ENCODE measurements around the gene WFDC11. TPM values are rescaled to one million over a fixed set of nuclear protein-coding genes. Genes with fewer than 3 reads are reported as not detected.
"Not testable (repeated sequence)": the region's sequence is repeated elsewhere in the genome, so short reads cannot be mapped to it uniquely, and the experiment has no call there.

WFDC11 gene
- total and polyA plus RNA-seq, 5 donors from 2014 or later: not detected

DNA sequence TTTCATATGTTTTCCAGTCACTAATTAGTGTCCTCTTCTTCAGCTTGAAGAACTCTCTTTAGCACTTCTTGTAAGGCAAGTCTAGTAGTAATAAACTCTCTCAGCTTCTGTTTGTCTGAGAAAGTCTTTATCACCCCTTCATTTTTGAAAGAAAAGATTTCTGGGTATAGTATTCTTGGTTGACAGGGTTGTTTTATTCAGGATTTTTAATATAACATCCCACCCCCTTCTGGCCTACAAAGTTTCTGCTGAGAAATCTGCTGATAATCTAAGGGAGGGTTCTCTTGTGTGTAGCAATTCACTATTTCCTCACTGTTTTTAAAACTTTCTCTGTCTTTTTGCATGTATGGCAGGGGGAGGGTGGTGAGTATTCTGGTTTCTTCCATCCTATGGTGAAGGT, 9.6 kb upstream of the WFDC11 start:
- no peaks in the 10 kb centered on the region for H3K4me1 Mint-ChIP-seq
- H3K36me3 Mint-ChIP-seq: no peaks in the 10 kb centered on the region
- peaks cover 35% of the 10 kb centered on the region for H3K27me3 Mint-ChIP-seq

GRCh38 chr20:45672765-45673164, 2.7 kb upstream of the WFDC11 start:
- Histone ChIP-seq H3K4me1 (ENCODE audit: control insufficient read depth, insufficient read depth, low read length, poor library complexity, severe bottlenecking) (no peaks in the 10 kb centered on the region), H3K9me3 (ENCODE audit: control insufficient read depth in 2 of 2, low read length in 2 of 2) (no peaks in the 10 kb centered on the region), H3K27me3 (ENCODE audit: control insufficient read depth, insufficient read depth, low read length) (no peaks in the 10 kb centered on the region), H3K27ac (ENCODE audit: insufficient read depth, low read length, poor library complexity, severe bottlenecking) (no peak overlapping the region), H3K36me3 (ENCODE audit: control insufficient read depth, insufficient read depth, low read length) (no peaks in the 10 kb centered on the region), H3K4me3 (ENCODE audit: low read depth, low read length) (no peak overlapping the region)
- no peaks in the 10 kb centered on the region for H3K4me1 Mint-ChIP-seq
- no peak for DNase-seq
- peaks cover 28% of the 10 kb centered on the region for H3K27me3 Mint-ChIP-seq
- H3K27ac Mint-ChIP-seq: no peak overlapping the region
- no peak overlapping the region for H3K4me3 Mint-ChIP-seq
- H3K36me3 Mint-ChIP-seq: no peaks in the 10 kb centered on the region
- ATAC-seq (ENCODE audit: low read depth in 2 of 2): no peak
- peaks cover 0 to 14% (median 6%) of the 10 kb centered on the region in 7 donors for H3K9me3 Mint-ChIP-seq

More for the DNA sequence above, 9.6 kb upstream of the WFDC11 start:
- DNase-seq: no peak
- H3K4me1 ChIP-seq (ENCODE audit: control insufficient read depth, insufficient read depth, low read length, poor library complexity, severe bottlenecking): no peaks in the 10 kb centered on the region
- no peaks in the 10 kb centered on the region for H3K27me3 ChIP-seq (ENCODE audit: control insufficient read depth, insufficient read depth, low read length)
- peaks cover 21 to 27% of the 10 kb centered on the region in 2 experiments for H3K9me3 ChIP-seq (ENCODE audit: control insufficient read depth in 2 of 2, low read length in 2 of 2)
- H3K36me3 ChIP-seq (ENCODE audit: control insufficient read depth, insufficient read depth, low read length): no peaks in the 10 kb centered on the region
- Mint-ChIP-seq H3K9me3 (peaks cover 4 to 35% (median 10%) of the 10 kb centered on the region in 7 donors), H3K4me3 (no peak overlapping the region), H3K27ac (no peak overlapping the region)
- ATAC-seq (ENCODE audit: low read depth in 2 of 2): no peak
- H3K27ac ChIP-seq (ENCODE audit: insufficient read depth, low read length, poor library complexity, severe bottlenecking): no peak overlapping the region
- no peak overlapping the region for H3K4me3 ChIP-seq (ENCODE audit: low read depth, low read length)

- not testable (repeated sequence) for H3K36me3 Mint-ChIP-seq; H3K4me1 ChIP-seq (ENCODE audit: control insufficient read depth, insufficient read depth, low read length, poor library complexity, severe bottlenecking); H3K27me3 Mint-ChIP-seq; H3K4me3 Mint-ChIP-seq; H3K27me3 ChIP-seq (ENCODE audit: control insufficient read depth, insufficient read depth, low read length); ATAC-seq (ENCODE audit: low read depth in 2 of 2); H3K9me3 ChIP-seq (ENCODE audit: control insufficient read depth in 2 of 2, low read length in 2 of 2); DNase-seq; H3K4me3 ChIP-seq (ENCODE audit: low read depth, low read length); H3K27ac ChIP-seq (ENCODE audit: insufficient read depth, low read length, poor library complexity, severe bottlenecking); H3K36me3 ChIP-seq (ENCODE audit: control insufficient read depth, insufficient read depth, low read length); H3K4me1 Mint-ChIP-seq; H3K27ac Mint-ChIP-seq
- H3K9me3 Mint-ChIP-seq: peaks cover 0 to 13% (median 2%) of the 10 kb centered on the region in 7 donors
These were observed 13.0 kb downstream of the WFDC11 start for GRCh38 chr20:45657038-45657437.

DNA sequence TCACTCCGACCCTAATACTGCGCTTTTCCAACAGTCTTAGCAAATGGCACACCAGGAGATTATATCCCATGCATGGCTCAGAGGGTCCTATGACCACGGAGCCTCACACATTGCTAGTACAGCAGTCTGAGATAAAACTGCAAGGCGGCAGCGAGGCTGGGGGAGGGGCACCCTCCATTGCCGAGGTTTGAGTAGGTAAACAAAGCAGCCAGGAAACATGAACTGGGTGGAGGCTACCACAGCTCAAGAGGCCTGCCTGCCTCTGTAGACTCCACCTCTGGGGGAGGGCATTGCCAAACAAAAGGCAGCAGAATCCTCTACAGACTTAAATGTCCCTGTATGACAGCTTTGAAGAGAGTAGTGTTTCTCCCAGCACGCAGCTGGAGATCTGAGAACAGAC, 18.3 kb downstream of the WFDC11 start:
- H3K4me3 Mint-ChIP-seq; ATAC-seq (ENCODE audit: low read depth in 2 of 2): not testable (repeated sequence)
- DNase-seq: peak in 1 of 3 donors; percentile 23

DNA sequence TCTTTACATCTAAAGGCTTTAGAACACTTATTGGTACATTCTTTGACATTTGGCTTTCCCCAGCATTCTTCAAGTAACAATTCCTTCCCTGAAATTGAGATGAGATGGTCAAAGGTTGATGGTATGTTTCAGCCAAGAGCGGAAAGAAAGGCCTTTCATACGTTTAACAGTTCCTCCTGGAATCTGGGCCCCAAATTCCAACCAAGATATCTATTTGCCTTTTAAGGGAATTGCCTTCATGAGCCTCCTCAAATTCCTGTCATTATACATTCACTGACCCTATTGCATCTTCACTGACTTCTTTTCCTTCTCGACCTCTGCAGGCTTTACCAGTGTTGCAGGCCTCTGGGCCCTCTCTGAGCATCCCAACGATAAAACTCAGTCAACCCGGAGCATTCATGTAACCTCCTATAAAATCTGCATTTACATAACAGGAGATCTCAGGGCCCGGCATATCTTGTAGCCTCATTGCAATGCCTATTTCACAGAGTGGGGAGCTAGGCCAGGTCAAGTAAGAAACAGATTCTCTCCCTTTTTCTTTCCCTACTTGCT, 20.7 kb downstream of the WFDC11 start:
- peaks cover 0 to 2% (median 0%) of the 10 kb centered on the region in 7 donors for H3K9me3 Mint-ChIP-seq
- no peak overlapping the region for H3K4me3 Mint-ChIP-seq
- H3K27ac ChIP-seq (ENCODE audit: insufficient read depth, low read length, poor library complexity, severe bottlenecking): no peak overlapping the region
- no peaks in the 10 kb centered on the region for H3K36me3 ChIP-seq (ENCODE audit: control insufficient read depth, insufficient read depth, low read length)
- H3K4me3 ChIP-seq (ENCODE audit: low read depth, low read length): no peak overlapping the region
- H3K36me3 Mint-ChIP-seq: no peaks in the 10 kb centered on the region
- H3K27me3 Mint-ChIP-seq: peaks cover 18% of the 10 kb centered on the region
- ATAC-seq (ENCODE audit: low read depth in 2 of 2) (no peak), DNase-seq (no peak)
- H3K4me1 ChIP-seq (ENCODE audit: control insufficient read depth, insufficient read depth, low read length, poor library complexity, severe bottlenecking): no peaks in the 10 kb centered on the region
- peaks cover 3% of the 10 kb centered on the region for H3K27me3 ChIP-seq (ENCODE audit: control insufficient read depth, insufficient read depth, low read length)
- peaks cover 0 to 5% (median 0%) of the 10 kb centered on the region in 4 donors for H3K4me1 Mint-ChIP-seq
- no peaks in the 10 kb centered on the region for H3K9me3 ChIP-seq (ENCODE audit: control insufficient read depth in 2 of 2, low read length in 2 of 2)
- H3K27ac Mint-ChIP-seq: no peak overlapping the region

More for the DNA sequence above, 18.3 kb downstream of the WFDC11 start:
- H3K9me3 Mint-ChIP-seq; H3K27me3 ChIP-seq (ENCODE audit: control insufficient read depth, insufficient read depth, low read length); H3K4me3 ChIP-seq (ENCODE audit: low read depth, low read length); H3K27ac ChIP-seq (ENCODE audit: insufficient read depth, low read length, poor library complexity, severe bottlenecking); H3K36me3 Mint-ChIP-seq; H3K27ac Mint-ChIP-seq; H3K4me1 Mint-ChIP-seq; H3K9me3 ChIP-seq (ENCODE audit: control insufficient read depth in 2 of 2, low read length in 2 of 2); H3K4me1 ChIP-seq (ENCODE audit: control insufficient read depth, insufficient read depth, low read length, poor library complexity, severe bottlenecking); H3K36me3 ChIP-seq (ENCODE audit: control insufficient read depth, insufficient read depth, low read length): not testable (repeated sequence)
- H3K27me3 Mint-ChIP-seq: peaks cover 14% of the 10 kb centered on the region

- Histone ChIP-seq H3K9me3 (ENCODE audit: control insufficient read depth in 2 of 2, low read length in 2 of 2) (no peaks in the 10 kb centered on the region), H3K36me3 (ENCODE audit: control insufficient read depth, insufficient read depth, low read length) (no peaks in the 10 kb centered on the region), H3K27ac (ENCODE audit: insufficient read depth, low read length, poor library complexity, severe bottlenecking) (no peak overlapping the region), H3K4me3 (ENCODE audit: low read depth, low read length) (no peak overlapping the region), H3K4me1 (ENCODE audit: control insufficient read depth, insufficient read depth, low read length, poor library complexity, severe bottlenecking) (no peaks in the 10 kb centered on the region), H3K27me3 (ENCODE audit: control insufficient read depth, insufficient read depth, low read length) (peaks cover 3% of the 10 kb centered on the region)
- ATAC-seq (ENCODE audit: low read depth in 2 of 2) (no peak), DNase-seq (no peak)
- H3K4me3 Mint-ChIP-seq: no peak overlapping the region
- peaks cover 0 to 2% (median 0%) of the 10 kb centered on the region in 7 donors for H3K9me3 Mint-ChIP-seq
- no peaks in the 10 kb centered on the region for H3K36me3 Mint-ChIP-seq
- H3K27me3 Mint-ChIP-seq: peaks cover 16% of the 10 kb centered on the region
- H3K4me1 Mint-ChIP-seq: peaks cover 0 to 5% (median 0%) of the 10 kb centered on the region in 4 donors
- H3K27ac Mint-ChIP-seq: no peak overlapping the region
These were observed 22.5 kb downstream of the WFDC11 start for GRCh38 chr20:45647441-45648050.

GRCh38 chr20:45646875-45647274, 23.2 kb downstream of the WFDC11 start:
- H3K9me3 Mint-ChIP-seq: peaks cover 0 to 2% (median 0%) of the 10 kb centered on the region in 7 donors
- peak overlapping the region in 2 of 4 donors; percentile 5 to 78 for H3K4me3 Mint-ChIP-seq
- no peaks in the 10 kb centered on the region for H3K36me3 ChIP-seq (ENCODE audit: control insufficient read depth, insufficient read depth, low read length)
- H3K4me1 ChIP-seq (ENCODE audit: control insufficient read depth, insufficient read depth, low read length, poor library complexity, severe bottlenecking): no peaks in the 10 kb centered on the region
- DNase-seq: no peak
- no peaks in the 10 kb centered on the region for H3K36me3 Mint-ChIP-seq
- H3K9me3 ChIP-seq (ENCODE audit: control insufficient read depth in 2 of 2, low read length in 2 of 2): no peaks in the 10 kb centered on the region
- H3K27ac Mint-ChIP-seq: no peak overlapping the region
- H3K27me3 Mint-ChIP-seq: peaks cover 16% of the 10 kb centered on the region
- no peak overlapping the region for H3K27ac ChIP-seq (ENCODE audit: insufficient read depth, low read length, poor library complexity, severe bottlenecking)
- ATAC-seq (ENCODE audit: low read depth in 2 of 2): no peak
- no peak overlapping the region for H3K4me3 ChIP-seq (ENCODE audit: low read depth, low read length)
- H3K27me3 ChIP-seq (ENCODE audit: control insufficient read depth, insufficient read depth, low read length): peaks cover 3% of the 10 kb centered on the region
- peaks cover 0 to 5% (median 0%) of the 10 kb centered on the region in 4 donors for H3K4me1 Mint-ChIP-seq

DNA sequence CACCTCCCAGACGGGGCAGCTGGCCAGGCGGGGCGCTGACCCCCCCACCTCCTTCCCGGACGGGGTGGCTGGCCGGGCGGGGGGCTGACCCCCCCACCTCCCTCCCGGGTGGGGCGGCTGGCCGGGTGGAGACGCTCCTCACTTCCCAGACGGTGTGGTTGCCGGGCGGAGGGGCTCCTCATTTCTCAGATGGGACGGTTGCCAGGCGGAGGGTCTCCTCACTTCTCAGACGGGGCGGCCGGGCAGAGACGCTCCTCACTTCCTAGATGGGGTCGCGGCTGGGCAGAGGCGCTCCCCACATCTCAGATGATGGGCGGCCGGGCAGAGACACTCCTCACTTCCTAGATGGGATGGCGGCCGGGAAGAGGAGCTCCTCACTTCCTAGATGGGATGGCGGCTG, 24.2 kb downstream of the WFDC11 start:
- not testable (repeated sequence) for ATAC-seq (ENCODE audit: low read depth in 2 of 2); H3K4me3 Mint-ChIP-seq; H3K4me1 ChIP-seq (ENCODE audit: control insufficient read depth, insufficient read depth, low read length, poor library complexity, severe bottlenecking); H3K27ac Mint-ChIP-seq; H3K4me1 Mint-ChIP-seq; H3K4me3 ChIP-seq (ENCODE audit: low read depth, low read length); H3K36me3 ChIP-seq (ENCODE audit: control insufficient read depth, insufficient read depth, low read length); H3K9me3 ChIP-seq (ENCODE audit: control insufficient read depth in 2 of 2, low read length in 2 of 2); DNase-seq; H3K27ac ChIP-seq (ENCODE audit: insufficient read depth, low read length, poor library complexity, severe bottlenecking); H3K27me3 Mint-ChIP-seq; H3K27me3 ChIP-seq (ENCODE audit: control insufficient read depth, insufficient read depth, low read length); H3K9me3 Mint-ChIP-seq; H3K36me3 Mint-ChIP-seq
